Endometrial microvascular endothelial cells (primary cell): ENCODE measurements around the gene TPRG1L. TPM values are rescaled to one million over a fixed set of nuclear protein-coding genes. Genes with fewer than 3 reads are reported as not detected.

Source experiments
- in situ Hi-C: cut with HindIII; loops from 2 replicates; pipeline ENCODE4 v1.10.0; 2017; ENCODE audit warnings: low sequenced_read_pairs, low pct_unique_long_range_greater_than_20kb; ENCODE audit errors: inconsistent ontology term
- total RNA-seq: library from RNA; depleted of rRNA; stranded (reverse); fragments of >200 nt; gene quantifications from one replicate; pipeline ENCODE4 v1.2.3, GENCODE V29; 2015; ENCODE audit errors: inconsistent ontology term

The TPRG1L gene
- total RNA-seq, 1 donor from 2014 or later, result 35.4 TPM

- in situ Hi-C loops, result no loop called here
Observed at GRCh38 chr1:3638027-3638426, 13.2 kb downstream of the TPRG1L start.

GRCh38 chr1:3638676-3639075 lies 13.9 kb downstream of the TPRG1L start:
- in situ Hi-C loops, result no loop called here

- in situ Hi-C loops, result no loop called here
Observed at GRCh38 chr1:3639397-3639911, 14.6 kb downstream of the TPRG1L start.

- in situ Hi-C loops, result no loop called here
Observed at GRCh38 chr1:3640121-3640837, 15.5 kb downstream of the TPRG1L start.

GRCh38 chr1:3641046-3641760 lies 16.4 kb downstream of the TPRG1L start:
- in situ Hi-C loops, result no loop called here

- in situ Hi-C loops, result no loop called here
Observed at GRCh38 chr1:3641816-3642215, 17.0 kb downstream of the TPRG1L start.

- in situ Hi-C loops, result no loop called here
Observed at GRCh38 chr1:3642919-3643675, 18.3 kb downstream of the TPRG1L start.

GRCh38 chr1:3644273-3644672 lies 19.5 kb downstream of the TPRG1L start:
- in situ Hi-C loops, result no loop called here

- in situ Hi-C loops, result no loop called here
Observed at GRCh38 chr1:3645247-3645646, 20.4 kb downstream of the TPRG1L start.

GRCh38 chr1:3645666-3646355 lies 21.0 kb downstream of the TPRG1L start:
- in situ Hi-C loops, result no loop called here

GRCh38 chr1:3646596-3646995 lies 21.8 kb downstream of the TPRG1L start:
- in situ Hi-C loops, result no loop called here

- in situ Hi-C loops, result no loop called here
Observed at GRCh38 chr1:3649342-3650247, 24.8 kb downstream of the TPRG1L start, which contains the start of gene WRAP73. Gene WRAP73, minus strand, starts transcription at chr1:3650103. Its CDS starts 104 bp downstream, at chr1:3649999.

GRCh38 chr1:3650248-3651025 lies 25.6 kb downstream of the TPRG1L start:
- in situ Hi-C loops, result no loop called here

- in situ Hi-C loops, result no loop called here
Observed at GRCh38 chr1:3651026-3651929, 26.5 kb downstream of the TPRG1L start.

GRCh38 chr1:3651930-3652547 lies 27.2 kb downstream of the TPRG1L start, which contains the start of gene TP73:
Gene TP73, plus strand, starts transcription at chr1:3652516. Its CDS starts 29,850 bp downstream, at chr1:3682366.
- in situ Hi-C loops, result no loop called here
